ENCODE measurements around the gene LAMTOR5. TPM values are rescaled to one million over a fixed set of nuclear protein-coding genes. Genes with fewer than 3 reads are reported as not detected.
"Not testable (repeated sequence)": the region's sequence is repeated elsewhere in the genome, so short reads cannot be mapped to it uniquely, and the experiment has no call there.

Gene LAMTOR5
- polyA plus RNA-seq, 10 donors = 98.4 to 133 (median 114) TPM

DNA sequence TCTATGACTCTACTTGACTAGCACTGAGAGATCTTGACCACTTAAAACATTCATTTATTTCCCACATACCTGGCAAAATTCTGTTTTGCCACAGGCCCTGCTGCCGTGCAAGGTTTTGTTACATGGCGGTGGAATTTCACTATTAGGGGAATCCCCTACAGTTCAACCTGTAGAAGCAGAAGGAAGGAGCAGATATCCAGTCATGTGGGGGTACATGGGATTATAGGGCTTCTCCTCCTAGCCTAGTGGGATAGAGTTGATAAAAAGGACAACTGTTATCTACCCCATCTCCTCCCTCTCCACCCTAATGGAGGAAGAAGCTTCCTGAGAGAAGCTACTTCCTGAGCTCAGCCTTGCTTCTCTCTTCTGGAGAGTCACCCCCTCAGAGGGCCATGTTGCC is 25.7 kb upstream of the LAMTOR5 start:
- DNase-seq = no peak

GRCh38 chr1:110430901-110431300 is 23.4 kb upstream of the LAMTOR5 start:
- no peak for DNase-seq

DNA sequence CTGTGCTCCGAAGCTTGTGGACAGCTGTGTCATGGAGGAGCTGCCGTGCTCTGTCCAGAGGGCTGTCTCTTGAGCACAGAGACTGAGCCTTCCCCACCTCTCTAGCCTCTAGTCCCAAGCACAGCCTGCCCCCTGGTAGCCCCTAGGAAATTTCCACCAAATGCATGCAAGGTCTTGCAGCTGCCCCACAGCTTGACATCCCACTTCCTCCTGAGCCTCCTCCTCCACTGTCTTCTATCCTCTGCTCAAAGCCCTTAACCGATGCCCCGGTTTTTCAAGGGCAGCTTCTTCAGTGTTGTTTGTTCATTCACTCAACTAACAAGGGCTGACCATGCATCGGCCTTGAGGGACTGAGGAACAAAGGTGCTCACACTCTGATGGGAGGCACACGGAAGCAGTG is 22.9 kb upstream of the LAMTOR5 start:
- no peak for DNase-seq

GRCh38 chr1:110428946-110429345 is 21.5 kb upstream of the LAMTOR5 start:
- DNase-seq = no peak

- no peak for DNase-seq
These were observed 19.4 kb upstream of the LAMTOR5 start for GRCh38 chr1:110426854-110427253.

DNA sequence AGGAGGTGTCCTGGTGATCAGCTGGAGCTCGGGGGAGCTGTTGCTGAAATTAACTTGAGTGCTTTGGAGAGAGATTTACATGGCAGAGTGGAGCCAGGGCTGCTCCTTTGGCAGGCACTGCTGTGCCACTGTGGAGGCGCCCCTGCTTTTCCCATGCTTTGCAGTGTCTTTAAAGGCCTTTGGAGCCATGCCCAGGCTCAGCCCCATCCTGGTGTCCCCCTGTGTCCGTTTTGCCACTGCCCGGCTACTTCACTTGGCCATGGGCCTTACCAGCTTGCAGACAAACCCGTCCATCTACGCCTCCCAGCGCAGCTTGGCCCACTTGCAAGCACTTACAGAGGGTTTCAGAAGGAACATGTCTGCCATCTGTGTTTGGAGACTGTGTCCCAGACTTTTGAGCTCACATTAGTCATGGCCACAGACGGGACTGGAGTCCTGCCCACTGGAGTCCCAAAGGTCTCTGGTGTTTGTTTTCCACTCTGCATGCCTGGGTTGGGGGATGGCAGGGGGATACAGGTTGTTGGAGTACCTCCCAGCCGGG is 18.2 kb upstream of the LAMTOR5 start:
- DNase-seq = peak; percentile 25 to 47 (median 26)

DNA sequence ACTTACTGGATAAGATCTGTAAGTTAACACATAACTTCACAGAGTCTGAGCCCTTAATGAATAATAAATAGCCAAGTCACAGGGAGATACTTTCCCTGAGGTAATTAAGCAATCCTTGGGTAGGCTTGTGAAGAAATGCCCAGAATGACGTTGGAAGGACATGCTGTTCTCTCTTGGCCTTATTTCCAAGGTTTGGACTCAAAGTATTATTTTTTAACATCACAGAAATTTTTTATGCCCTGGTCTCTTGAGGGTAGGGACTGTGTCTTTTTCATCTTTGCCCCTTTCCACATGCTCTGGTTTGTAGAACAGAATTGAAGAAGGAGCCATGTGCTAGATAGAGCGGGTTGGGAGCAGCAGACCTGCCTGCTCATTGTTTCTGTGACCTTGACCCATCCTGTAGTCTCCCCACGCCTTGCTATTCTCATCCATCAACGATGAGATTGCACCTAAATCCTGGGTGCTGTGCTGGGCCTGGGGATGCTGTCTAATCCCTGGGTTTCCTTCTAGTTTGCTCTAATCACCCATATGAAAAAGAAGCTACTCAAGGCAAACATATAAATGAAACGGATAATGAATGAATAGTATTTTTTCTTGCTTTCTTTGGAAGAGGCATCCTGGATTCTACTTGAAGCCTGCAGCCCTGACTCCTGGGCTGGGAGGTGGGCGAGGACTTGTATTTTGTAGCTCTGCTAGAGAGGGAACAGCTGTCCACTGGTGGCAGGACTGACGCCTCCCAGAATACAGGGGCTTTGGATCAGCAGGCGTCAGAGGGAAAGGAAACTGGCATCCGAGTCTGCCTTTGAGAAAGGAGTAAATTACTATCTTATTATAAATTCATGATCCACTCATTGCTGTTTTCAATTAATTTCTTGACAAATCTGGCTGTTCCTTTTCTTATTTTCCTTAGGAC is 17.5 kb upstream of the LAMTOR5 start:
- peak in 1 of 3 donors; percentile 7 for DNase-seq

DNA sequence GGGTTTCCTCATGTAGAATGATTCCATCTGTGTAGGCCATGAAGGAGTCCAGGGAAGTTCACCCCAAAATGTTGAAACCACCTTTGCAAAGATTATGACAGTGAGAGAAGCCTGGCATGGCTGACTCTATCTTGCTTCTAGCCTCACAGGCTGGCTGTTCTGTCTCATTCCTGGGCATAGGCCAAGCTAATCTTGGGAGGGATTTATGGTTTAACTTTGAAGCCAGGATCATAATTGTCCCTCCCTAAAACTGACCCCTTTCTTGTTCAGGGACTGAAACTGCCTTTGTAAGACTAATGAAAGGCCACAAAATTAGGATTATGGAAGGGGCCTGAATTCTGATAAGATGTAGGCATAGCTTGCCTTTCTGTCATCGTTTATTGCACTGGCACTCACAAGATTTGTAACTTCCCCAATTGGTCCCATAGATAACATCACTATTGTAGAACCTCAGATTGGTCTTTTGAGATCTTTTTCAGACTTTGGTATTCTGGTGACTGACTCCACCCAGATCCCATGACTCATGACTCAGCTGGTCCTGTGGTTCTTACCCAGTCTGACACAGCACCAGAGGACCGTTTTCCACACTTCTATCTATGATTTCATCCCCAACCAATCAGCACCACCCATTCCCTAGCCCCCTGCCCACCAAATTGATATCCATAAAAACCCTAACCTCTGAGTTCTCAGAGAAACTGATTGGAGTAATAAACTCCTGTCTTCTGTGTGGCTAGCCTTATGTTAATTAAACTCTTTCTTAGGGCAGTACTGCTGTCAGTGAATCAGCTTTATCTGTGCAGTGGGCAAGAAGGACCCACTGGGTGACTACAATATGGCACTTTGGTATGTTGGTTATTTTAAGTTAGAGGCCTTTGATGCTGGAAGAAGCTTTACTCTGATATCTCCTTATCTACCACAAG is 13.6 kb upstream of the LAMTOR5 start:
- DNase-seq = no peak

- no peak for DNase-seq
These were observed 12.6 kb upstream of the LAMTOR5 start for GRCh38 chr1:110420023-110420662.

GRCh38 chr1:110418729-110419128 is 11.2 kb upstream of the LAMTOR5 start:
- no peak for DNase-seq

DNA sequence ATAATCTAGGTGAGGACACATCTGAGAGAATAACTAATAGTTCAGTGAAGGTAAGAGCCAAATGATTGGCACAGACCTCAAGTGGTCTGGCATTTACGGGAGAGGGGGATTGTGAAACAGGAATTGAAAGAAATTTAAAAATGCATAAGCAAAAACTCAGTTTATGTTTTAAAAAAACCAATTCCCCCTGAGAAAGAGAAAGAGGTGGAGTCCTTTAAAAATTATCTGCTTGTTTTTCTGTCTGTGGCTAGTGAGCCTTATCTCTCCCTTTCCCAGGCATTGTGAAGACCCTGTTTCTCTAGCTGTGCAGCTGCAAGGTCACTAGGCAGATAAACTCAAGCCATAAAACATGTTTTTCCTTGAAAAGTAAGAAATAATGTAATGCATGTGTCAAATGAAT is 5.6 kb upstream of the LAMTOR5 start:
- DNase-seq = not testable (repeated sequence)

GRCh38 chr1:110412576-110412975 is 5.1 kb upstream of the LAMTOR5 start:
- DNase-seq = peak in 2 of 3 donors; percentile 35 to 59

DNA sequence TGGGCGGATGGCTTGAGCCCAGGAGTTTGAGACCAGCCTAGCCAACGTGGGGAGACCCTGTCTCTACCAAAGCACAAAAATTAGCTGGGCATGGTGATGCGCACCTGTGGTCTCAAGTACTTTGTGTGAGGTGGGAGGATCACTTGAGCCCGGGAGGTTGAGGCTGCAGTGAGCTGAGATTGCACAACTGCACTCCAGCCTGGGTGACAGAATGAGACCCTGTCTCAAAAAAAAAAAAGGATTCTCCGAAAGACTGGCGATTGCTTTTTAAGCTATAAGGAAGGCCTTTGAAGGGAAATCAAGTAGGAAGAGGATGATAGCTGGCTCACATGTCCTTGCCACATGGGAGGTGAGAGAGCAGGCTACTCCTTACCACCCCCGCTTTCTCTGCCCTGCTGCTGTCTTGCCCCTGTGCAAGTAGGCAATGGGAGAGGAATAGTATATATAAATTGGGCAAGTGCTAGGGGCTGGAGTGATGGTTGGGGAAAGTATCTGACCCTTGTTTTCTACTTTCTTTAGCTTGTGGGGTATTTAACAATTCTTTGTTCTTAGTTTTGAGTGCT is 3.8 kb upstream of the LAMTOR5 start:
- DNase-seq = no peak

GRCh38 chr1:110409316-110409715 is 1.8 kb upstream of the LAMTOR5 start:
- no peak for DNase-seq

- DNase-seq = no peak
These were observed 994 bp upstream of the LAMTOR5 start for GRCh38 chr1:110408488-110408887.

- DNase-seq = not testable (repeated sequence)
These were observed 1.1 kb downstream of the LAMTOR5 start for GRCh38 chr1:110406407-110406806.

DNA sequence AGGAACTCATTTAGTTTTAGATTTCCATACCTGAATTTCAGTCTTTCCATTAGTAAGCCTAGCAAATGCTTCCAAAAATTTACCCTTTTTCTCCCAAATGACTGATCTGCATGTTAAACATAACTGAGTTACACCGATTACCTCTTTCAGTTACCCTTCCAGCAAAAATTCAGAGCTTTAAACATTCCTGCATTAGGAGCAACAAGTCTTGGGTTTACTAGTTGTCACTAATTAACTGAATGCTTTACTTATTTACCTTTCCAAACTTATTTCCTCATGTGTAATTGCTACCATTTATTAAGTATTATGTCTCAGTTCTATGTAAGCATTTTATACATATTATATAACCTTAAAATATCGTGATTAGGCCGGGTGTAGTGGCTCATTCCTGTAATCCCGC is 3.1 kb downstream of the LAMTOR5 start:
- no peak for DNase-seq

- no peak for DNase-seq
These were observed 3.7 kb downstream of the LAMTOR5 start for GRCh38 chr1:110403805-110404204.

DNA sequence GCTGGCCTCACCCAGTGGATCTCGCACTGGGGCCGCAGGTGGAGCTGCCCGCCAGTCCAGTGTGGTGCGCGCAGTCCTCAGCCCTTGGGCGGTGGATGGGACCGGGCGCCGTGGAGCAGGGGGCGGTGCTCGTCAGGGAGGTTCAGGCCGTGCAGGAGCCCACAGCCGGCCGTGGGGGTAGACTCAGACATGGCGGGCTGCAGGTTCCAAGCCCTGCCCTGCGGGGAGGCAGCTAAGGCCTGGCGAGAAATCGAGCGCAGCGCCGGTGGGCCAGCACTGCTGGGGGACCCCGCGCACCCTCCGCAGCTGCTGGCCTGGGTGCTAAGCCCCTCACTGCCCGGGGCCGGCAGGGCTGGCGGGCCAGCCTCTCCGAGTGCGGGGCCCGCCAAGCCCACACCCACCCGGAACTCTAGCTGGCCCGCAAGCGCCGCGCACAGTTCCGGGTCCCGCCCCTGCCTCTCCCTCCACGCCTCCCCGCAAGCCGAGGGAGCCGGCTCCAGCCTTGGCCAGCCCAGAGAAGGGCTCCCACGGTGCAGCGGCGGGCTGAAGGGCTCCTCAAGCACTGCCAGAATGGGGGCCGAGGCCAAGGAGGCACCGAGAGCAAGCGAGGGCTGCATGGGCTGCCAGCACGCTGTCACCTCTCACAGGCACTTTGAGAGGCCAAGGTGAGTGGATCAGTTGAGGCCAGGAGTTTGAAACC is 11.1 kb downstream of the LAMTOR5 start:
- not testable (repeated sequence) for DNase-seq

DNA sequence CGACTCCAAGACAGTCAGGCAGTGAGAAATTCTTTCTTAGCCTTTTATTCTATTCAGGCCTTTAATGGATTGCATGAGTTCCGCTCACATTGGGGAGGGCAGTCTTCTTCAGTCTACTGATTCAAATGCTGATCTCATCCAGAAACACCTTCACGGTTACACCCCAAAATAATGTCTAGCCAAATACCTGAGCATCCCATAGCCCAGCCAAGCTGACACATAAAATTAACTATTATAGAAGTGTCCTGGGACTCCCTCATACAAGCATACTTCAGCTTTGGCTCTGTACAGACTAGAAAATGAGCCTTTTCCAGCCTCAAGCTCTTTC is 13.0 kb downstream of the LAMTOR5 start:
- no peak for DNase-seq

Data from muscle of back (tissue), 11 donors.